GM23338 (cell line): ENCODE measurements around the gene MLXIPL. TPM values are rescaled to one million over a fixed set of nuclear protein-coding genes. Genes with fewer than 3 reads are reported as not detected.

ENCODE experiments used
- ATAC-seq: fragments of 200-7000 bp; cut with Tn5 transposase; 3 replicates; pipeline ENCODE4 v1.9.1; 2020
- DNase-seq: peaks from one replicate; pipeline ENCODE4 v3.0.0-alpha.2; 2015; ENCODE audit warnings: low spot score
- H2AFZ ChIP-seq: fragments of 200-600 bp; sonication (generic); 2 replicates; pipeline ENCODE4 v1.8.0; 2016; ENCODE audit warnings: antibody characterized with exemption, mild to moderate bottlenecking, moderate library complexity
- H3F3A ChIP-seq: fragments of 200-600 bp; sonication (generic); replicated peaks from 2 replicates; pipeline ENCODE4 v1.8.0; 2017; ENCODE audit warnings: antibody characterized with exemption, mixed run types, low read depth
- H3K27ac ChIP-seq: fragments of 200-600 bp; sonication (generic); 2 replicates; pipeline ENCODE4 v1.6.1; 2016; ENCODE audit warnings: low read depth
- H3K27me3 ChIP-seq: fragments of 200-600 bp; sonication (generic); 2 replicates; pipeline ENCODE4 v1.8.0; 2016; ENCODE audit warnings: mild to moderate bottlenecking, mixed run types, moderate library complexity; ENCODE audit not compliant: insufficient read depth
- H3K36me3 ChIP-seq: fragments of 200-600 bp; sonication (generic); 2 replicates; pipeline ENCODE4 v1.8.0; 2016; ENCODE audit warnings: mild to moderate bottlenecking; ENCODE audit not compliant: insufficient read depth
- H3K4me1 ChIP-seq: fragments of 200-600 bp; sonication (generic); 2 replicates; pipeline ENCODE4 v1.8.0; 2016; ENCODE audit warnings: mild to moderate bottlenecking, moderate library complexity; ENCODE audit not compliant: insufficient read depth
- H3K4me2 ChIP-seq: fragments of 200-600 bp; sonication (generic); 2 replicates; pipeline ENCODE4 v1.7.1; 2017; ENCODE audit warnings: mixed run types
- H3K4me3 ChIP-seq: fragments of 200-600 bp; sonication (generic); 2 replicates; pipeline ENCODE4 v1.6.1; 2016; ENCODE audit warnings: mixed run types
- H3K79me2 ChIP-seq: fragments of 200-600 bp; sonication (generic); replicated peaks from 2 replicates; pipeline ENCODE4 v1.8.0; 2017; ENCODE audit warnings: mild to moderate bottlenecking; ENCODE audit not compliant: insufficient read depth
- H3K9me2 ChIP-seq: fragments of 200-600 bp; sonication (generic); 2 replicates; pipeline ENCODE4 v1.8.0; 2017; ENCODE audit not compliant: insufficient read depth
- H4K20me1 ChIP-seq: fragments of 200-600 bp; sonication (generic); replicated peaks from 2 replicates; pipeline ENCODE4 v1.8.0; 2017; ENCODE audit warnings: mild to moderate bottlenecking; ENCODE audit not compliant: insufficient read depth
- H3K27ac Mint-ChIP-seq: 2 replicates; pipeline ENCODE4 v1.8.0; 2020; ENCODE audit warnings: inconsistent platforms, mild to moderate bottlenecking, moderate library complexity, mixed read lengths
- H3K27me3 Mint-ChIP-seq: 3 replicates; pipeline ENCODE4 v1.8.0; 2022; ENCODE audit warnings: low read depth, mild to moderate bottlenecking, moderate library complexity, mixed read lengths, inconsistent platforms; ENCODE audit not compliant: insufficient read depth, poor library complexity
- H3K36me3 Mint-ChIP-seq: 3 replicates; pipeline ENCODE4 v1.8.0; 2021; ENCODE audit warnings: low read depth, mild to moderate bottlenecking, inconsistent platforms, moderate library complexity, mixed read lengths
- H3K4me1 Mint-ChIP-seq: 3 replicates; pipeline ENCODE4 v1.8.0; 2020; ENCODE audit warnings: mild to moderate bottlenecking, inconsistent platforms, mixed read lengths
- H3K4me3 Mint-ChIP-seq: 3 replicates; pipeline ENCODE4 v1.8.0; 2021; ENCODE audit warnings: moderate library complexity, mild to moderate bottlenecking, inconsistent platforms, mixed read lengths
- H3K9me3 Mint-ChIP-seq: 3 replicates; pipeline ENCODE4 v1.8.0; 2020; ENCODE audit warnings: moderate library complexity, mild to moderate bottlenecking, inconsistent platforms, mixed read lengths
- CREB1 ChIP-seq: fragments of 250-450 bp; sonication (Bioruptor Pico); IDR thresholded peaks from 2 replicates; pipeline ENCODE4 v1.5.0; 2020; ENCODE audit warnings: low read depth, mild to moderate bottlenecking, moderate library complexity
- ETS1 ChIP-seq: IDR thresholded peaks from 2 replicates; pipeline ENCODE4 v1.6.1; 2016; ENCODE audit warnings: antibody characterized with exemption
- EZH2 ChIP-seq: fragments of 200-600 bp; sonication (generic); IDR thresholded peaks from one replicate; pipeline ENCODE4 v1.8.0; 2017; ENCODE audit warnings: antibody characterized with exemption, mild to moderate bottlenecking, low read depth; ENCODE audit not compliant: unreplicated experiment
- EZH2phosphoT487 ChIP-seq: fragments of 200-600 bp; sonication (generic); IDR thresholded peaks from one replicate; pipeline ENCODE4 v1.8.1; 2018; ENCODE audit warnings: antibody characterized with exemption; ENCODE audit not compliant: unreplicated experiment
- JUNB ChIP-seq: IDR thresholded peaks from one replicate; pipeline ENCODE4 v1.6.1; 2016; ENCODE audit warnings: antibody characterized with exemption; ENCODE audit not compliant: unreplicated experiment
- NANOG ChIP-seq: IDR thresholded peaks from 2 replicates; pipeline ENCODE4 v1.6.1; 2016; ENCODE audit warnings: antibody characterized with exemption, borderline replicate concordance
- POLR2AphosphoS5 ChIP-seq: IDR thresholded peaks from 2 replicates; pipeline ENCODE4 v1.6.1; 2016; ENCODE audit warnings: antibody characterized with exemption, low read depth
- REST ChIP-seq: IDR thresholded peaks from one replicate; pipeline ENCODE4 v1.6.1; 2018; ENCODE audit warnings: antibody characterized with exemption; ENCODE audit not compliant: unreplicated experiment
- STAT1 ChIP-seq: IDR thresholded peaks from one replicate; pipeline ENCODE4 v1.6.1; 2016; ENCODE audit warnings: antibody characterized with exemption; ENCODE audit not compliant: unreplicated experiment
- ZNF114 ChIP-seq: fragments of 250-450 bp; sonication (Bioruptor Pico); IDR thresholded peaks from 2 replicates; pipeline ENCODE4 v1.5.0; 2020; ENCODE audit warnings: mild to moderate bottlenecking, moderate library complexity
- ZNF331 ChIP-seq: fragments of 250-450 bp; sonication (Bioruptor Pico); IDR thresholded peaks from 2 replicates; pipeline ENCODE4 v1.5.0; 2020; ENCODE audit warnings: low read depth, mild to moderate bottlenecking, moderate library complexity
- ZNF462 ChIP-seq: fragments of 250-450 bp; sonication (Bioruptor Pico); IDR thresholded peaks from 2 replicates; pipeline ENCODE4 v1.5.0; 2020; ENCODE audit warnings: mild to moderate bottlenecking, moderate library complexity
- polyA plus RNA-seq: library from polyadenylated mRNA; unstranded; fragments of >200 nt; fragmentation: Nextera tagmentation; extraction: Ambion mirVana; gene quantifications from 2 replicates; pipeline ENCODE4 v1.2.1, GENCODE V29; 2016
- total RNA-seq: library from RNA; depleted of rRNA; stranded (reverse); fragments of >200 nt; shearing (Covaris generic); gene quantifications from 2 replicates; pipeline ENCODE4 v1.2.3, GENCODE V29; 2014
- TF ChIP-seq, protein P1 (sequence below), 2 experiments: fragments of 200-600 bp in 1 of 2; sonication (generic) in 1 of 2; conservative IDR thresholded peaks; 2 replicates each; pipeline versions ENCODE4 v1.5.1 to v1.6.1; 2016 to 2017; ENCODE audit warnings: antibody characterized with exemption in 2 of 2, low read depth in 2 of 2, mild to moderate bottlenecking in 2 of 2, moderate library complexity in 1 of 2

MLXIPL gene
- total and polyA plus RNA-seq, 2 experiments from 2014 or later, result 13.7 to 25.7 TPM

- H3K9me3 Mint-ChIP-seq, result peaks cover 8% of the 10 kb centered on the region; the same call in 2 of the 3 replicates
- H3K27ac Mint-ChIP-seq, result no peak within 1 kb of the TSS
- peaks cover 27% of the 10 kb centered on the region for H3K27me3 Mint-ChIP-seq
- Histone ChIP-seq H4K20me1 (no peaks in the 10 kb centered on the region), H3K79me2 (no peaks in the 10 kb centered on the region), H3K36me3 (no peaks in the 10 kb centered on the region), H3K27me3 (peaks cover 11% of the 10 kb centered on the region), H3K9me2 (no peaks in the 10 kb centered on the region), H2AFZ (peak within 1 kb of the TSS; percentile 78), H3F3A (0 out of 2 replicates have a peak, but pooled peaks cover 3% of the 10 kb centered on the region), H3K4me2 (peak within 1 kb of the TSS; percentile 88), H3K4me3 (peak within 1 kb of the TSS; percentile 66), H3K4me1 (peaks cover 19% of the 10 kb centered on the region; the same call in 1 of the 2 replicates), H3K27ac (no peak within 1 kb of the TSS)
- peak within 1 kb of the TSS; percentile 77 for H3K4me3 Mint-ChIP-seq
- peak; percentile 97 for DNase-seq
- H3K36me3 Mint-ChIP-seq, result peaks cover 7% of the 10 kb centered on the region; the same call in 2 of the 3 replicates
- H3K4me1 Mint-ChIP-seq, result peaks cover 23% of the 10 kb centered on the region; the same call in 2 of the 3 replicates
- peak; percentile 79 for ATAC-seq
- TF ChIP-seq POLR2AphosphoS5, result 0 out of 2 replicates have a peak, but pooled peaks have one; percentile 19
- no peak for TF ChIP-seq REST
- TF ChIP-seq JUNB, result no peak
- TF ChIP-seq STAT1, result no peak
- no peak for TF ChIP-seq EZH2phosphoT487
- TF ChIP-seq ETS1, result no peak
- TF ChIP-seq NANOG, result no peak
- no peak for TF ChIP-seq ZNF462 (CRISPR knock-in tag)
- TF ChIP-seq ZNF114 (CRISPR knock-in tag), result 0 out of 2 replicates have a peak, but pooled peaks have one; percentile 81
- TF ChIP-seq CREB1, result peak; percentile 31; the same call in 1 of the 2 replicates
- TF ChIP-seq, protein P1, sequence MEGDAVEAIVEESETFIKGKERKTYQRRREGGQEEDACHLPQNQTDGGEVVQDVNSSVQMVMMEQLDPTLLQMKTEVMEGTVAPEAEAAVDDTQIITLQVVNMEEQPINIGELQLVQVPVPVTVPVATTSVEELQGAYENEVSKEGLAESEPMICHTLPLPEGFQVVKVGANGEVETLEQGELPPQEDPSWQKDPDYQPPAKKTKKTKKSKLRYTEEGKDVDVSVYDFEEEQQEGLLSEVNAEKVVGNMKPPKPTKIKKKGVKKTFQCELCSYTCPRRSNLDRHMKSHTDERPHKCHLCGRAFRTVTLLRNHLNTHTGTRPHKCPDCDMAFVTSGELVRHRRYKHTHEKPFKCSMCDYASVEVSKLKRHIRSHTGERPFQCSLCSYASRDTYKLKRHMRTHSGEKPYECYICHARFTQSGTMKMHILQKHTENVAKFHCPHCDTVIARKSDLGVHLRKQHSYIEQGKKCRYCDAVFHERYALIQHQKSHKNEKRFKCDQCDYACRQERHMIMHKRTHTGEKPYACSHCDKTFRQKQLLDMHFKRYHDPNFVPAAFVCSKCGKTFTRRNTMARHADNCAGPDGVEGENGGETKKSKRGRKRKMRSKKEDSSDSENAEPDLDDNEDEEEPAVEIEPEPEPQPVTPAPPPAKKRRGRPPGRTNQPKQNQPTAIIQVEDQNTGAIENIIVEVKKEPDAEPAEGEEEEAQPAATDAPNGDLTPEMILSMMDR (conservative IDR thresholded peaks at IDR 0.05; ENCODE audit: low read depth in 2 of 2), result peak; percentile 40 to 81
- TF ChIP-seq ZNF331 (CRISPR knock-in tag), result no peak
- no peak for TF ChIP-seq EZH2
Measured at GRCh38 chr7:73667344-73668102, 43.2 kb upstream of the MLXIPL start, which contains the start of gene VPS37D. VPS37D (plus strand) TSS chr7:73667831; CDS start chr7:73667959, 128 bp downstream.
